Measurements from ENCODE around the gene SLC49A4. TPM values are rescaled to one million over a fixed set of nuclear protein-coding genes. Genes with fewer than 3 reads are reported as not detected.

Gene SLC49A4
- polyA plus RNA-seq, 1 of the 3 experiments (the other 2 are of a cell fraction) = 6.4 TPM

DNA sequence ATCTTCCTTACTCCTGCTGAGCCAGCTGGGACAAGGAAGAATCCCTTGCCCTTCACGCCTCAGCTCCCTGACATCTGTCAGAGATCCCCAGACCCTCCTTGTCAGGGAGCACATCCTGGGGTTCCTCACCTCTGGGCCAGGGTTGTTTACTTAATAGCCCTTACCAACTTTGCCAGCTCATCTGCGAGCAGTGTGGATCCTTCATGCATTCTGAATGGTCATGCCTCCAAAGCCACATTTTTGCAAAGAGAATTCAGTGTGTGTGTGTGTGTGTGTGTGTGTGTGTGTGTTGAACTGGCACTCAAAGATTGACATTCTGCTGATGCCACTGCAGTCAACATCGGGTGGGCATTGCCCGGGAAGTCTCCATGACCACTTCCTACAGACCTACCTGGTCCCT lies 112.6 kb downstream of the SLC49A4 start:
- no peaks in the 10 kb centered on the region for H3K9me2 ChIP-seq
- H2AFZ ChIP-seq (ENCODE audit: low read depth) = no peak overlapping the region
- POLR2A ChIA-PET = interaction anchor here (0.6 kb wide), 1 partner anchor 490 kb away, joined by 4 read pairs; no protein-coding TSS in a partner anchor
- CTCF ChIA-PET = interaction anchor here (1.2 kb wide), 1 partner anchor 35 kb away, joined by 3 read pairs; no protein-coding TSS in a partner anchor
- H4K20me1 ChIP-seq (ENCODE audit: insufficient read depth) = no peaks in the 10 kb centered on the region
- 65% methylated on average over 2 of the region's 4 CpGs for WGBS (ENCODE audit: low lambda C conversion rate)
- H3K27me3 ChIP-seq (ENCODE audit: insufficient read depth) = no peaks in the 10 kb centered on the region
- no peaks in the 10 kb centered on the region for H3K4me1 ChIP-seq (ENCODE audit: control insufficient read depth in 1 of 2, insufficient read depth in 2 of 2, low read depth in 1 of 2, low read length in 1 of 2)
- DNase-seq = no peak
- H3K4me3 ChIP-seq (ENCODE audit: low read depth in 2 of 2, low read length in 1 of 2) = no peak overlapping the region
- TF ChIP-seq USF1 (IDR thresholded peaks at IDR 0.05; ENCODE audit: borderline replicate concordance, low read depth) = no peak
- TF ChIP-seq, protein P1, sequence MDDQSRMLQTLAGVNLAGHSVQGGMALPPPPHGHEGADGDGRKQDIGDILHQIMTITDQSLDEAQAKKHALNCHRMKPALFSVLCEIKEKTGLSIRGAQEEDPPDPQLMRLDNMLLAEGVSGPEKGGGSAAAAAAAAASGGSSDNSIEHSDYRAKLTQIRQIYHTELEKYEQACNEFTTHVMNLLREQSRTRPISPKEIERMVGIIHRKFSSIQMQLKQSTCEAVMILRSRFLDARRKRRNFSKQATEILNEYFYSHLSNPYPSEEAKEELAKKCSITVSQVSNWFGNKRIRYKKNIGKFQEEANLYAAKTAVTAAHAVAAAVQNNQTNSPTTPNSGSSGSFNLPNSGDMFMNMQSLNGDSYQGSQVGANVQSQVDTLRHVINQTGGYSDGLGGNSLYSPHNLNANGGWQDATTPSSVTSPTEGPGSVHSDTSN (IDR thresholded peaks at IDR 0.05) = no peak
- TF ChIP-seq TAF1 (IDR thresholded peaks at IDR 0.05; ENCODE audit: borderline replicate concordance, low read depth, low read length) = no peak
- TF ChIP-seq, protein P2, sequence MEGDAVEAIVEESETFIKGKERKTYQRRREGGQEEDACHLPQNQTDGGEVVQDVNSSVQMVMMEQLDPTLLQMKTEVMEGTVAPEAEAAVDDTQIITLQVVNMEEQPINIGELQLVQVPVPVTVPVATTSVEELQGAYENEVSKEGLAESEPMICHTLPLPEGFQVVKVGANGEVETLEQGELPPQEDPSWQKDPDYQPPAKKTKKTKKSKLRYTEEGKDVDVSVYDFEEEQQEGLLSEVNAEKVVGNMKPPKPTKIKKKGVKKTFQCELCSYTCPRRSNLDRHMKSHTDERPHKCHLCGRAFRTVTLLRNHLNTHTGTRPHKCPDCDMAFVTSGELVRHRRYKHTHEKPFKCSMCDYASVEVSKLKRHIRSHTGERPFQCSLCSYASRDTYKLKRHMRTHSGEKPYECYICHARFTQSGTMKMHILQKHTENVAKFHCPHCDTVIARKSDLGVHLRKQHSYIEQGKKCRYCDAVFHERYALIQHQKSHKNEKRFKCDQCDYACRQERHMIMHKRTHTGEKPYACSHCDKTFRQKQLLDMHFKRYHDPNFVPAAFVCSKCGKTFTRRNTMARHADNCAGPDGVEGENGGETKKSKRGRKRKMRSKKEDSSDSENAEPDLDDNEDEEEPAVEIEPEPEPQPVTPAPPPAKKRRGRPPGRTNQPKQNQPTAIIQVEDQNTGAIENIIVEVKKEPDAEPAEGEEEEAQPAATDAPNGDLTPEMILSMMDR (IDR thresholded peaks at IDR 0.05) = no peak
- no peak for TF ChIP-seq NFIC (IDR thresholded peaks at IDR 0.05; ENCODE audit: borderline replicate concordance)
- TF ChIP-seq GABPA (IDR thresholded peaks at IDR 0.05; ENCODE audit: low read depth) = no peak
- no peak for TF ChIP-seq MXI1 (IDR thresholded peaks at IDR 0.05; ENCODE audit: low read depth, low read length)
- TF ChIP-seq SIN3A (IDR thresholded peaks at IDR 0.05; ENCODE audit: borderline replicate concordance, low read depth, low read length) = no peak
- no peak for TF ChIP-seq NRF1 (IDR thresholded peaks at IDR 0.05; ENCODE audit: low read depth, low read length)
- no peak for TF ChIP-seq YY1 (IDR thresholded peaks at IDR 0.05; ENCODE audit: low read depth)
- no peak for TF ChIP-seq FOXJ3 (CRISPR knock-in tag; IDR thresholded peaks at IDR 0.05)
- no peak for TF ChIP-seq ZBTB33 (IDR thresholded peaks at IDR 0.05; ENCODE audit: borderline replicate concordance, low read depth)
- TF ChIP-seq POLR2AphosphoS5 (IDR thresholded peaks at IDR 0.05; ENCODE audit: low read depth, low read length) = no peak
- 0 out of 2 replicates have a peak, but pooled peaks cover 8% of the 10 kb centered on the region for H3K9me3 ChIP-seq
- no peak overlapping the region for H3K9ac ChIP-seq
- no peaks in the 10 kb centered on the region for H3K79me2 ChIP-seq (ENCODE audit: insufficient read depth)
- H3K4me2 ChIP-seq = no peak overlapping the region
- no peaks in the 10 kb centered on the region for H3F3A ChIP-seq (replicated peaks; ENCODE audit: insufficient read depth)
- no peaks in the 10 kb centered on the region for H3K36me3 ChIP-seq (replicated peaks in 1 of 2; ENCODE audit: control insufficient read depth in 1 of 2, insufficient read depth in 2 of 2, low read length in 1 of 2)
- no peak overlapping the region for H3K27ac ChIP-seq (ENCODE audit: low read depth in 2 of 2, low read length in 1 of 2)

Data from SK-N-SH (cell line).